IMR-90 (cell line): Measurements from ENCODE around the gene CD81. TPM values are rescaled to one million over a fixed set of nuclear protein-coding genes. Genes with fewer than 3 reads are reported as not detected.

ENCODE experiments used
- ATAC-seq: fragments of 200-7000 bp; cut with Tn5 transposase; 2 replicates; pipeline ENCODE4 v1.9.1; 2020; ENCODE audit warnings: low read depth, mild to moderate bottlenecking, moderate library complexity
- BruUV-seq: library from RNA; stranded (reverse); fragments of 400-500 nt; replicated peaks from 2 replicates; lab custom pipeline; 2021; lab: Mats Ljungman, UMichigan
- CTCF ChIA-PET: fragments of 300-600 bp; formaldehyde crosslinking; extraction: SDS; loops from one replicate; lab custom pipeline; 2021; ENCODE audit warnings: antibody characterized with exemption; lab: Yijun Ruan, JAX
- POLR2A ChIA-PET: fragments of 300-600 bp; sonication (Branson Sonifier 250); formaldehyde crosslinking; loops from one replicate; lab custom pipeline; 2022; ENCODE audit warnings: antibody characterized with exemption; ENCODE audit not compliant: unreplicated experiment; lab: Charles Lee
- DNase-seq: peaks from one replicate; pipeline ENCODE4 v3.0.0; 2013
- H2AFZ ChIP-seq: replicated peaks from 2 replicates; pipeline ENCODE3; 2013; ENCODE audit warnings: low read length, mild to moderate bottlenecking; ENCODE audit not compliant: poor library complexity
- H2AK5ac ChIP-seq: 2 replicates; pipeline ENCODE4 v1.6.1; 2013; ENCODE audit warnings: low read depth, low read length, inconsistent platforms
- H2AK9ac ChIP-seq: replicated peaks from 2 replicates; pipeline ENCODE3; 2013; ENCODE audit warnings: mild to moderate bottlenecking, low read depth, low read length, moderate library complexity; ENCODE audit not compliant: poor library complexity
- H2BK120ac ChIP-seq: 2 replicates; pipeline ENCODE4 v1.6.1; 2013; ENCODE audit warnings: low read depth, low read length, inconsistent platforms
- H2BK15ac ChIP-seq: 3 replicates; pipeline ENCODE4 v1.6.1; 2013; ENCODE audit warnings: low read depth, low read length, inconsistent platforms
- H2BK20ac ChIP-seq: 2 replicates; pipeline ENCODE4 v1.6.1; 2013; ENCODE audit warnings: low read depth, mild to moderate bottlenecking, inconsistent platforms, low read length, moderate library complexity
- H2BK5ac ChIP-seq: 2 replicates; pipeline ENCODE4 v1.6.1; 2013; ENCODE audit warnings: mild to moderate bottlenecking, low read depth, low read length, inconsistent platforms; ENCODE audit not compliant: poor library complexity, severe bottlenecking
- H3K14ac ChIP-seq: replicated peaks from 2 replicates; pipeline ENCODE4 v1.6.1; 2013; ENCODE audit warnings: low read depth, low read length, inconsistent platforms
- H3K18ac ChIP-seq: 2 replicates; pipeline ENCODE4 v1.6.1; 2013; ENCODE audit warnings: low read depth, low read length, control low read depth
- H3K23ac ChIP-seq: 2 replicates; pipeline ENCODE4 v1.6.1; 2013; ENCODE audit warnings: low read depth, low read length, inconsistent platforms
- H3K27ac ChIP-seq: 2 replicates; pipeline ENCODE4 v1.5.1; 2013; ENCODE audit warnings: mild to moderate bottlenecking, control low read depth, low read length; ENCODE audit not compliant: insufficient read depth
- H3K27me3 ChIP-seq: 2 replicates; pipeline ENCODE4 v1.6.1; 2013; ENCODE audit warnings: low read length; ENCODE audit not compliant: control insufficient read depth, insufficient read depth
- H3K36me3 ChIP-seq: 2 replicates; pipeline ENCODE4 v1.6.1; 2013; ENCODE audit warnings: low read length, mixed read lengths; ENCODE audit not compliant: control insufficient read depth, insufficient read depth
- H3K4ac ChIP-seq: 2 replicates; pipeline ENCODE4 v1.6.1; 2013; ENCODE audit warnings: low read depth, low read length, inconsistent platforms
- H3K4me1 ChIP-seq: 2 replicates; pipeline ENCODE4 v1.6.1; 2013; ENCODE audit warnings: low read length, mixed read lengths; ENCODE audit not compliant: control insufficient read depth, insufficient read depth
- H3K4me2 ChIP-seq: 2 replicates; pipeline ENCODE4 v1.6.1; 2013; ENCODE audit warnings: low read depth, mild to moderate bottlenecking, control low read depth, low read length, moderate library complexity
- H3K4me3 ChIP-seq: 2 replicates; pipeline ENCODE4 v1.5.1; 2013; ENCODE audit warnings: low read depth, mild to moderate bottlenecking, control low read depth, low read length, moderate library complexity; ENCODE audit not compliant: insufficient read depth
- H3K56ac ChIP-seq: 2 replicates; pipeline ENCODE4 v1.6.1; 2013; ENCODE audit warnings: low read length, inconsistent platforms; ENCODE audit not compliant: insufficient read depth; ENCODE audit errors: extremely low read depth
- H3K79me1 ChIP-seq, 2 experiments: 2 replicates each; pipeline ENCODE4 v1.6.1; 2013; ENCODE audit warnings: low read length in 2 of 2, inconsistent platforms in 1 of 2, low read depth in 1 of 2
- H3K9ac ChIP-seq: 2 replicates; pipeline ENCODE4 v1.6.1; 2013; ENCODE audit warnings: low read depth, low read length, control low read depth
- H3K9me1 ChIP-seq: 2 replicates; pipeline ENCODE4 v1.6.1; 2013; ENCODE audit warnings: low read length, inconsistent platforms; ENCODE audit not compliant: insufficient read depth
- H3K9me3 ChIP-seq: 2 replicates; pipeline ENCODE4 v1.6.1; 2013; ENCODE audit warnings: low read length; ENCODE audit not compliant: control insufficient read depth, insufficient read depth
- H4K20me1 ChIP-seq: 2 replicates; pipeline ENCODE4 v1.6.1; 2013; ENCODE audit warnings: low read length, inconsistent platforms; ENCODE audit not compliant: insufficient read depth
- H4K5ac ChIP-seq: 2 replicates; pipeline ENCODE4 v1.6.1; 2013; ENCODE audit warnings: mild to moderate bottlenecking, low read depth, low read length, control low read depth
- H4K8ac ChIP-seq, 2 experiments: 2 replicates each; pipeline ENCODE4 v1.6.1; 2013; ENCODE audit warnings: low read depth in 2 of 2, low read length in 2 of 2, control low read depth in 1 of 2, inconsistent platforms in 1 of 2
- H4K91ac ChIP-seq: 2 replicates; pipeline ENCODE4 v1.6.1; 2013; ENCODE audit warnings: low read depth, low read length, inconsistent platforms; ENCODE audit not compliant: insufficient read depth
- CTCF ChIP-seq: conservative IDR thresholded peaks from 2 replicates; pipeline ENCODE4 v1.5.1; 2012; ENCODE audit warnings: mild to moderate bottlenecking, low read depth, low read length, improper control_type of control experiment
- POLR2A ChIP-seq: IDR thresholded peaks from 2 replicates; pipeline ENCODE4 v1.6.1; 2012; ENCODE audit warnings: mild to moderate bottlenecking, low read depth, low read length
- SMC3 ChIP-seq: fragments of 150-350 bp; IDR thresholded peaks from 2 replicates; pipeline ENCODE4 v1.6.1; 2016; ENCODE audit warnings: low read depth, mild to moderate bottlenecking, antibody characterized with exemption, low read length, moderate library complexity
- WGBS, 2 experiments: methylation state at CpG; one replicate each; pipeline versions ENCODE4 v1.1.5 to v1.1.7; 2013; ENCODE audit warnings: missing lambda C conversion rate in 2 of 2; ENCODE audit not compliant: insufficient read length in 1 of 2; ENCODE audit errors: extremely low coverage in 2 of 2; 5-methylcytosine and 5-hydroxymethylcytosine counted together
- dilution Hi-C: fragments of 300-500 bp; cut with HindIII; formaldehyde crosslinking; loops from one replicate; pipeline ENCODE4 v1.14.3; 2018; ENCODE audit warnings: low sequenced_read_pairs; ENCODE audit not compliant: unreplicated experiment
- in situ Hi-C: fragments of 300-500 bp; cut with MboI; formaldehyde crosslinking; loops from 3 replicates; pipeline ENCODE4 v1.14.3; 2019; ENCODE audit warnings: low sequenced_read_pairs, inconsistent platforms, mixed read lengths
- intact Hi-C: fragments of 100-400 bp; cut with micrococcal nuclease; formaldehyde crosslinking; loops from 2 replicates; pipeline ENCODE4 v1.10.0; 2022
- polyA plus RNA-seq, 3 experiments: library from polyadenylated mRNA; depleted of rRNA; stranded (reverse); fragments of >200 nt; gene quantifications; 2 replicates each; pipeline ENCODE4 v1.2.3, GENCODE V29; 2012; ENCODE audit warnings: low replicate concordance in 1 of 3
- total RNA-seq: library from RNA; depleted of rRNA; stranded (reverse); fragments of >200 nt; gene quantifications from 2 replicates; pipeline ENCODE4 v1.2.3, GENCODE V29; 2012

CD81 gene
- total and polyA plus RNA-seq, 2 of the 4 experiments (the other 2 are of a cell fraction) = 159 to 689 TPM

GRCh38 chr11:2342557-2342956, 34.6 kb upstream of the CD81 start:
- Histone ChIP-seq H4K8ac (no peak overlapping the region), H2BK120ac (no peak overlapping the region), H3K4ac (no peak overlapping the region), H3K56ac (no peak overlapping the region), H2BK5ac (no peak overlapping the region), H3K14ac (no peak overlapping the region), H2BK20ac (no peak overlapping the region), H3K36me3 (no peaks in the 10 kb centered on the region), H3K4me2 (no peak overlapping the region), H4K5ac (no peak overlapping the region), H4K20me1 (no peaks in the 10 kb centered on the region), H3K9me1 (no peaks in the 10 kb centered on the region), H3K79me1 (no peaks in the 10 kb centered on the region), H4K91ac (no peak overlapping the region), H3K4me1 (no peaks in the 10 kb centered on the region), H3K23ac (no peak overlapping the region), H3K27ac (no peak overlapping the region), H2AFZ (no peak overlapping the region), H2BK15ac (no peak overlapping the region), H3K9ac (no peak overlapping the region), H2AK9ac (no peak overlapping the region), H3K18ac (no peak overlapping the region), H3K27me3 (peaks cover 9% of the 10 kb centered on the region), H3K9me3 (no peaks in the 10 kb centered on the region), H2AK5ac (no peak overlapping the region), H3K4me3 (no peak overlapping the region)
- ChIA-PET CTCF (no interaction called here), POLR2A (no interaction called here)
- intact Hi-C loops (no loop called here), dilution Hi-C loops (no loop called here), in situ Hi-C loops (no loop called here)
- DNase-seq (no peak), ATAC-seq (no peak)
- BruUV-seq = no TSS peak
- TF ChIP-seq SMC3 (no peak), POLR2A (no peak), CTCF (no peak)
- WGBS, 2 experiments = 67% methylated on average over 3 of the region's 3 CpGs; no CpG with 5 or more reads in 1 of the 2 experiments
